HG02623 (cell line): ENCODE measurements around the gene GEMIN4.

ENCODE experiments used
- ATAC-seq: cut with Tn5 transposase; IDR thresholded peaks from one replicate; pipeline ENCODE4 v1.9.1; 2021; ENCODE audit warnings: moderate library complexity; ENCODE audit not compliant: unreplicated experiment

The GEMIN4 gene

DNA sequence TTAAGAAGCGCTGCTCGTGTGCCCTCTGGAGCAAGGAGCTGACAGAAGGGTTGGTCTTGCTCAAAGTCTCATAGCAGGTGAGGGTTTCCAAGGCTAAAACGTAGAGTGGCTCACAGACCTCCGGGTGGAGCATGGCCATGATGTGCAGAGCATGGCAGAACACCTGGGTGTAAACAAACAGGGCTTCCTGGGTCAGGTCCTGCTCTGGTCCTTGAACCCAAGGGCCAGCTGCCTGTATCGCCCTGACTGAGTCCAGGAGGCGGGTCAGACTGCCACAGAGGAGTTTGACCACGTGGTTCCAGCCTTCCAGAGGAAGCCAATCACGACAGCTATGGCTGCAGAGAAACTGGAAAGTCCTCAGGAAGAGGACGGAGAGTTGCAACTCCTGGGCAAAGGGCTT is 7.1 kb downstream of the GEMIN4 start:
- no peak for ATAC-seq

GRCh38 chr17:743139-743538 is 8.9 kb downstream of the GEMIN4 start:
- no peak for ATAC-seq

DNA sequence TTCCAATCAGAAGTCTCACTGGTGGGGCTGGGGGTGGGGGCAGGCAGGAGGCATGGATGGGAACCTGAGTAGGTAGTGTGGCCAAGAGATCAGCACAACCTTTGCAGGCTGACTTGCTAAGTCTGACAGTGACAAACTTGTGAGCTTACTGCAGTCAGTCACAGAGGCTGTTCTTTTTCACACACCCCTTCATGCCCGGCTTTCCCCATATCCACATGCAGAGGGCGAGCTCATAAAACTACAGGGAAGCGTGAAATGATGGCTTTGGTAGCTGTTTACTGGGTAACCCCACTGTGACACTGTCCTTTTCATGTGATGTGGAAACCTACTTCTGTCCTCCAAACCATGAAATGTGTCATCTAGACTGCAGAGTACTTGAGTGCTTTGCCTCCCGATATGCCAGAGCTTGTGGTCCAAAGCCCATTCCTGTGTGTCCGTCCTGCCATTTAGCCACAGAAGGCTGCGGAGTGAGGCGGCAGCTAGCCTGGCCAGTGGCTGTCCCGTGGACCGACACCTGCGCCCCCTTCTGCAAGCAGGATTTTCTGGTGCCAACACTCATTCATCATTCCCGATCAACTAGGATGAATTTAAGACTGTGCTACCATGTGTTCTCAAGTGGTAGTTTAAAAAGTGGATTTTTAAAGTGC is 9.8 kb downstream of the GEMIN4 start:
- no peak for ATAC-seq

- ATAC-seq = peak; percentile 76
Observed at GRCh38 chr17:740240-741017, 11.6 kb downstream of the GEMIN4 start.

DNA sequence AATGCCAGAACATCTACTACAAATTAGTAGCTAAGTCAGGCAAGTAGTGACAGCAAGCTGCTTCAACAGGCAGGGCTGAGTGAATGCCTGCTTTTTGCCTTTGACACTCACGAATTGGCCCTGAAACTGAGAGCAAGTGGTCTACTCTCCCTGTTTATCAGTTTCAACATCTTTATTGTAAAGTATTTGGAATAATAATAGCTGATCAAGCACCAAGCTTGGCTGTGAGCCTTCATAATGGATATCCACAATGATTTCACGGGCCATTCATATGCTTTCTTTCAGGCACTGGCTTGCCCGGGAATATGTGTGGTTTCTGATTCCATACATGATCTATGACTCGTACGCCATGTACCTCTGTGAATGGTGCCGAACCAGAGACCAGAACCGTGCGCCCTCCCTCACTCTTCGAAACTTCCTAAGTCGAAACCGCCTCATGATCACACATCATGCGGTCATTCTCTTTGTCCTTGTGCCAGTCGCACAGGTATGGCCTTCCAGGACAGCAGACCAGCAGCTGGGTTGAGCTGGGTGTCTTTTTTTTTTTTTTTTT is 14.4 kb downstream of the GEMIN4 start:
- ATAC-seq = no peak

- ATAC-seq = no peak
Observed at GRCh38 chr17:733743-734142, 18.3 kb downstream of the GEMIN4 start.

DNA sequence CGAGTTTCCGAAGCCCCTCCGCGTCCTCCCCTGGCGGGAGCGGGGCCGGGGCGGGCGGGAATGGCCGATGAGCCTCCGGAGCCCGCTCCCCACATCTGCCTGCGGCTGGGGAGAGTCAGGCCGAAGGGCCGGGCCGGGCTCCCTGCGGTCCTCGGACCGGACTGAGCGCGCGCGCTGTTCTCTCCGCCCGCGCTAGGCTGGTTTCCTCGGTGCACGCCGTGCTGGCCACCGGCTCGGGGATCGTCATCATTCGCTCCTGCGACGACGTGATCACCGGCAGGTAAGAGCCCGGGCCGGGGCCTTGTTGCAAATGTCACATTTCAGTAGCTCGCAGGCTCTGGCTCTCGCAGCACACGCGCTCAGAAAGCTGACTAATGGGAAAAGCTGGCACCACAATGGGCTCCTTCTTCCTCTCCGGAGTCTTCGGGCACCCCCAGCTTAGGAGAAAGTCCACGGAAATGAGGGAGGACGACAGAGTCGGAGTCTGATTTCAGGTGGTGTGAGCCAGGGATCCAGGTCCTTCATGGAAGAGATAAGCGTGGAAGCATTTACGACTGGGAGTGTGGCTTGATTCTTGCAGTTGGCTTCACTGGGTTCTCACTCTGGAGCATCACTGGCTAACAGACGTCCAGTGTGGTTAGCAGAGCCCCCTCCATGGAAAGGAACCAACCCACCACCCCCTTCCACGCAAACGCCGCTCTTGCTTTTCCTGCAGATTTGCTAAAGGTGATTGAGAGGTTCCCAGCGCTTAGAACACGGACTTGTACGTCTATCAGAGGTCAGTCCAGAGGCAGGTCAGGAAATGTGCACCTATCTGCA is 19.0 kb downstream of the GEMIN4 start:
- ATAC-seq = peak; percentile 16

GRCh38 chr17:732067-732901 is 19.8 kb downstream of the GEMIN4 start, which contains the start of gene TLCD3A:
TLCD3A (plus strand) TSS chr17:732596; CDS start chr17:732648, 52 bp downstream.
- ATAC-seq = peak; percentile 46

DNA sequence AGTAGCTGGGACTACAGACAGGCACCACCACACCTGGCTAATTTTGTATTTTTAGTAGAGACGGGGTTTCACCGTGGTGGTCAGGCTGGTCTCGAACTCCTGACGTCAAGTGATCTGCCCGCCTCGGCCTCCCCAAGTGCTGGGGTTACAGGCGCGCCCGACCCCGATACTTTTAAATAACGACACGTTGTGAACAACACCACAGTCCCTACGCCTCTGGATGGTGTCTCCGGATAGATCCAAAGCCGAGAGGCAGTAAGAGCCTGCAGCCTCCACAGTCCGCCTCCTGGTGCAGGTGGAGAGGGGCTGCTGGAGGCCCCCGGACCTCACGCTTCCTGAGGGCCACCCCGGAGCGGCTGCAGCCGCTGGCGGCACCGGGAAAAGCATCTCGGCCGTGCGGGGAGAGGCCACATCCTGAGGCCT is 20.4 kb downstream of the GEMIN4 start:
- ATAC-seq = no peak

DNA sequence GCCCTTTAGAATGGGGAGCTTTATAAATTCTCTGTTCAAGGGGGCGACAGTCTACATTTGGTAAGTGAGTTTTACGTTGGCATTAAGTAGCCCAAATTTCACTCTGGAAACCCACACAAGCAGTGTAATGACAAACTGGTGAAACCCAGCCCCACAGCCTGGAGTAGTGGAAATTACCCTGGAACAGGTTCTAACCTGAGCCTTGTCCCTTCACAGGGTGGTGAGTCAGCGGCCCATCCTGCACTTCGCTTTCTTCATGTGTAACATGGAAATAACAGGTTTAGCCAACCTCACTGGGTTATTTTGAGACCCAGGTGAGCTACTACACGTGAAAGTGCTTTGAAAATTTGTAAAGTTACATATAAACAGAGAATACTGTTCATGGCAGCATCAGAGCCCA is 23.2 kb downstream of the GEMIN4 start:
- ATAC-seq = no peak

GRCh38 chr17:726271-726919 is 25.7 kb downstream of the GEMIN4 start:
- ATAC-seq = no peak

- ATAC-seq = no peak
Observed at GRCh38 chr17:725746-726145, 26.3 kb downstream of the GEMIN4 start.

DNA sequence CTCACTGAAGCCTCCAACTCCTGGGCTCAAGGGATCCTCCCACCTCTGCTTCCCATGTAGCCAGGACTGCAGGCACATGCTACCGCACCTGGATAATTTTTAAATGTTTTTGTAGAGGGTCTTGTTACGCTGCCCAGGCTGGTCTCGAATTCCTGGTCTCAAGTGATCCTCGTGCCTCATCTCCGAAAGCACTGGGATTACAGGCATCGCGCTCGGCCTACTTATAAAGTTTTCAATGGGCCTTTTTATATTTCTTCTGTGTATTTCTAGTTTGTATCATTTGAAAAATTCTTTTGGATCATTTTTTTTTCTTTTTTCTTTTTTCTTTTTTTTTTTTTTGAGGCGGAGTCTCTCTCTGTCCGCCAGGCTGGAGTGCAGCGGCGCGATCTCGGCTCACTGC is 27.0 kb downstream of the GEMIN4 start:
- no peak for ATAC-seq

- no peak for ATAC-seq
Observed at GRCh38 chr17:721540-721937, 30.5 kb downstream of the GEMIN4 start.

DNA sequence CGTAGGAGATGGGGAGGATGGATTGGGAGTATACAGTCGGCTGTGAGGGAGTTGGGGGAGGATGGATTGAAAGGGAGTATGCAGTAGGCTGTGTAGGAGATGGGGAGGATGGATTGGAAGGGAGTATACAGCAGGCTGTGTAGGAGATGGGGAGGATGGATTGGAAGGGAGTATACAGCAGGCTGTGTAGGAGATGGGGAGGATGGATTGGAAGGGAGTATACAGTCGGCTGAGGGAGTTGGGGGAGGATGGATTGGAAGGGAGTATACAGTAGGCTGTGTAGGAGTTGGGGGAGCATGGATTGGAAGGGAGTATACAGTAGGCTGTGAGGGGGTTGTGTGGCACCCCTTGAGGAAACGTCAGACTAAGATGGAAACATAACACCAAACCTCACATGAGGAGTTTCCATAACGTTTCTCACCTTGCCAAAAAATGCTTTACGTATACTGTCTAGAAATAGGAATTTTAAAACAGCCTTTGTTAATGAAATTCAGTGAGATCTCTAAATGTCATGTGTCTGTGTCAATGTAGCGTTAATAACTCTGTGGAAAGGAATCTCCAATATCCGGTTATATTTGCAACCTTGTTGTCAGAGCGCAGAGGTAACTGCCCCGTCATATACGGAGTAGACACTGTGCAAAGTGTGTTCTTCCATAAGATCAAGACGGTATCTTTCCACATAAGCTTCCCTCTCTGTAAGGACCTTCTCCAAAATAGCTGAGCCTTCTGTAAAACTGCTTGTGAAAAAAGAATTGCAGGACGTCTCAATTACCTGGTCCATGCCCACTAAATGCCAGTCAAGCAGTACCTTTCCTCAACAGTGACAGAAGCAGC is 31.1 kb downstream of the GEMIN4 start:
- no peak for ATAC-seq

DNA sequence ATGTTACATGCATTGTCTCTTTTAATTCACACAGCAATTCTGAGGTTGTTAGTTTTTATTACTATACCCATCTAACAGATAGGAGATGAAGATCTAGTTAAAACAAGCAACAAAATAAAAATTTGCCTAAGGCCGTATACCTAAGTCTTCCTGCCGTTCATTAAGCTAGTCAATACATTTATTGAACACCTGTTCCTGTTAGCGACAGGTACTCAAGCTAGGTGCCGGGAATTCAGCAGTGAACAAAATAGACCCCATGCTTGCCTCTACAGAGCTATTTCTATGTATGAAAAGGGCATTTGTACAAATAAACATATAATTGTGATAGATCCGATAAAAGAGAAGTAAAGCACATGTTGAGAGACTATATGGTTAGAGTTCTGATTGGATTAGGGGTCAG is 34.0 kb downstream of the GEMIN4 start:
- ATAC-seq = no peak

DNA sequence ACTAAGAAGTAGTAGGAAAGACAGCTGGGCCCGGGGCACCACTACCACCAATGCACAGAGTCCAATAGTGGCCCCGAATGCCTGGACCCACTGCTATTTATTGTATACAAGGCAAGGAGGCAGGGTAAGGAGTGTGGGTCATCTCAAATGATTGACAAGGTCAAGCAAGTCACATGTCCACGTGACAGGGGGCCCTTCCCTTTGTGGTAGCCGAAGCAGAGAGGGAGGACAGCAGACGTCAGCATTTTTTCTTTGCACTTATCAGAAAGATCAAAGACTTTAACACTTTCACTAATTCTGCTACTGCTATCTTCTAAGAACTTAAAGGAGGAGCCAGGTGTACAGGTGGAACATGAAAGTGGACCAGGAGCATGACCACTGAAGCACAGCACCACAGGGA is 43.9 kb downstream of the GEMIN4 start:
- no peak for ATAC-seq

DNA sequence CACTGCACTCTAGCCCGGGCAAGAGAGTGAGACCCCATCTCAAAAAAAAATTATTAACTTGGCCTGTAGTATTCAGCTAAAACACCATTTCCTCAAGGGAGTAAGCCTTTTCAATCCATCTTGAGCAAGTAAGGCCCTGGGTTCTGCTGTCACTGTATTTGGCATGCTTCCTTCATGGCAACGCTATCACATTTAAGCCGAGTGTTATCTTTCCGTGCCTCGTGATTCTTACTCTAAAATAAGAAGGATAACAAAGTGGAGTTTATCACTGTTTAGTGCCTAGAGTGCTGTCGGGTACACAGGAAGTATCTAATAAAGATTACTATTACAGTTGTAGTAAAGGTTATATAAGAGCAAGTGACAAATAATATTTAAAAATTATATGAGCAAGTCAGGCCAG is 46.2 kb downstream of the GEMIN4 start:
- ATAC-seq = no peak

- ATAC-seq = no peak
Observed at GRCh38 chr17:705011-705410, 47.1 kb downstream of the GEMIN4 start.
